ENCODE measurements around the gene RFX2. TPM values are rescaled to one million over a fixed set of nuclear protein-coding genes. Genes with fewer than 3 reads are reported as not detected.

Gene RFX2
- total RNA-seq, 2 donors from 2014 or later = 12.7 to 16.1 TPM

- Histone ChIP-seq H3K36me3 (peaks cover 64% of the 10 kb centered on the region), H3K9me3 (no peaks in the 10 kb centered on the region)
- TF ChIP-seq CTCF (IDR thresholded peaks at IDR 0.05) = no peak
Measured at GRCh38 chr19:6005321-6006069, 104.8 kb downstream of the RFX2 start.

GRCh38 chr19:6003976-6004375 lies 106.3 kb downstream of the RFX2 start:
- TF ChIP-seq CTCF (IDR thresholded peaks at IDR 0.05) = no peak
- DNase-seq (ENCODE audit: low spot score) = no peak
- Histone ChIP-seq H3K36me3 (peaks cover 64% of the 10 kb centered on the region), H3K27me3 (no peaks in the 10 kb centered on the region), H3K4me3 (no peak overlapping the region), H3K9me3 (no peaks in the 10 kb centered on the region), H3K27ac (no peak overlapping the region), H3K4me1 (no peaks in the 10 kb centered on the region)

More at GRCh38 chr19:6005321-6006069, 104.8 kb downstream of the RFX2 start:
- Histone ChIP-seq H3K27me3 (no peaks in the 10 kb centered on the region), H3K27ac (no peak overlapping the region), H3K4me3 (no peak overlapping the region), H3K4me1 (no peaks in the 10 kb centered on the region)
- no peak for DNase-seq (ENCODE audit: low spot score)

- Histone ChIP-seq H3K9me3 (no peaks in the 10 kb centered on the region), H3K27me3 (no peaks in the 10 kb centered on the region), H3K36me3 (peaks cover 58% of the 10 kb centered on the region), H3K27ac (no peak overlapping the region), H3K4me1 (no peaks in the 10 kb centered on the region), H3K4me3 (no peak overlapping the region)
- no peak for DNase-seq (ENCODE audit: low spot score)
- TF ChIP-seq CTCF (IDR thresholded peaks at IDR 0.05) = no peak
Measured at GRCh38 chr19:6002591-6002990, 107.7 kb downstream of the RFX2 start.

GRCh38 chr19:6000228-6000847 lies 110.0 kb downstream of the RFX2 start:
- Histone ChIP-seq H3K36me3 (peaks cover 69% of the 10 kb centered on the region), H3K4me3 (no peak overlapping the region), H3K4me1 (no peaks in the 10 kb centered on the region), H3K27me3 (no peaks in the 10 kb centered on the region), H3K27ac (no peak overlapping the region), H3K9me3 (no peaks in the 10 kb centered on the region)
- no peak for TF ChIP-seq CTCF (IDR thresholded peaks at IDR 0.05)
- no peak for DNase-seq (ENCODE audit: low spot score)

GRCh38 chr19:5999693-6000092 lies 110.6 kb downstream of the RFX2 start:
- Histone ChIP-seq H3K36me3 (peaks cover 76% of the 10 kb centered on the region), H3K4me3 (no peak overlapping the region), H3K4me1 (no peaks in the 10 kb centered on the region), H3K9me3 (no peaks in the 10 kb centered on the region), H3K27me3 (no peaks in the 10 kb centered on the region), H3K27ac (no peak overlapping the region)
- DNase-seq (ENCODE audit: low spot score) = no peak
- no peak for TF ChIP-seq CTCF (IDR thresholded peaks at IDR 0.05)
